NB4 (cell line): Measurements from ENCODE around the gene SPATS2.

Experiments used
- DNase-seq: peaks from one replicate; pipeline ENCODE4 v3.0.0; 2010; ENCODE audit warnings: low read depth
- H3K4me3 ChIP-seq: one replicate; pipeline ENCODE4 v1.5.1; 2011; ENCODE audit warnings: mild to moderate bottlenecking, low read depth, low read length, moderate library complexity
- CTCF ChIP-seq: IDR thresholded peaks from one replicate; pipeline ENCODE4 v1.5.1; 2012; ENCODE audit warnings: low read depth, low read length
- MAX ChIP-seq: IDR thresholded peaks from 2 replicates; pipeline ENCODE4 v1.6.1; 2011; ENCODE audit warnings: low read depth, low read length
- MYC ChIP-seq: IDR thresholded peaks from 2 replicates; pipeline ENCODE4 v1.6.1; 2011; ENCODE audit warnings: low read depth, low read length
- POLR2A ChIP-seq: IDR thresholded peaks from 2 replicates; pipeline ENCODE4 v1.6.1; 2011; ENCODE audit warnings: mild to moderate bottlenecking; ENCODE audit not compliant: insufficient read length; ENCODE audit errors: extremely low read depth

The SPATS2 gene

GRCh38 chr12:49543914-49544815, 176.9 kb downstream of the SPATS2 start:
- H3K4me3 ChIP-seq: no peak overlapping the region
- TF ChIP-seq CTCF (no peak), POLR2A (no peak), MAX (no peak), MYC (no peak)
- DNase-seq: no peak

GRCh38 chr12:49545815-49546214, 178.6 kb downstream of the SPATS2 start:
- no peak for DNase-seq
- H3K4me3 ChIP-seq: no peak overlapping the region
- TF ChIP-seq CTCF (no peak), POLR2A (no peak), MAX (no peak), MYC (no peak)

- TF ChIP-seq MAX (no peak), MYC (no peak), CTCF (no peak), POLR2A (no peak)
- H3K4me3 ChIP-seq: no peak overlapping the region
- no peak for DNase-seq
Observed at GRCh38 chr12:49546481-49546880, 179.2 kb downstream of the SPATS2 start.

- TF ChIP-seq POLR2A (no peak), MYC (no peak), MAX (no peak), CTCF (no peak)
- DNase-seq: no peak
- H3K4me3 ChIP-seq: no peak overlapping the region
Observed at GRCh38 chr12:49547090-49547690, 179.9 kb downstream of the SPATS2 start.

- no peak overlapping the region for H3K4me3 ChIP-seq
Observed at GRCh38 chr12:49548481-49548821, 181.2 kb downstream of the SPATS2 start.

More at GRCh38 chr12:49548481-49548821, 181.2 kb downstream of the SPATS2 start:
- TF ChIP-seq MYC (no peak), CTCF (no peak), MAX (no peak), POLR2A (no peak)
- no peak for DNase-seq
